Keratinocyte (primary cell): ENCODE measurements around the gene FLNB.

ENCODE experiments used
- EZH2 ChIP-seq: IDR thresholded peaks from one replicate; pipeline ENCODE4 v1.6.1; 2012; ENCODE audit warnings: inconsistent platforms, mild to moderate bottlenecking, low read length, moderate library complexity
- TF ChIP-seq, protein P1 (sequence below), 3 experiments: IDR thresholded peaks in 1 of 3; conservative IDR thresholded peaks in 1 of 3; optimal IDR thresholded peaks in 1 of 3; 2 replicates in 2 of 3; 3 replicates in 1 of 3; pipeline versions ENCODE3 to v1.5.1; 2011; ENCODE audit warnings: low read length in 3 of 3, mild to moderate bottlenecking in 3 of 3, moderate library complexity in 2 of 3, control low read depth in 1 of 3, inconsistent platforms in 1 of 3; ENCODE audit not compliant: insufficient read depth in 2 of 3; ENCODE audit errors: extremely low read depth in 1 of 3

DNA sequence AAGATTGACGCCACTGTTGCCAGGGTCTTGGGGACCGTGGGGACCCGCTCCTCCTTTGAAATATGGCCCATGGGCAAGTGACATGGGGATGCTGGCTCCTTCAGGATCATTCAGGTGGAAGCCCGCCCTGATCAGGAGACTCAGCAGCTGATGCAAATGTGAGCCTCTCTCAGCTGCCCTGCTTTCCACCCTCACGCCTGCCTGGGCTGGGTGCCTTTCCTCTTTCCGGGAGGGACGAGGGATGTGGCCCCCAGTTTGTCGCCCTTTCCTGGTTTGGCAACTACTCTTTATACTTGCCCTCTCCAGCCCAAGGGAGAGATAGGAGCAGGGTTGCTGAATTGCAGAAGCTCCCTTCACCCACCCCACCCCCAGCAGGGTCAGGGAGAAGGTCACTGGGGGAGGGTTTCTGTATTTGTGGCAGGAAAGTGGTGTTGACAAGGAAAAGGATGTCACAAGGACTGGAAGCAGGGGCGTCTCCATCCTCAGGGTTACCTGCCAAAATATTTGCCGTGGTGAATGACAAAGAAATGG lies 180.8 kb downstream of the FLNB start:
- TF ChIP-seq, protein P1, sequence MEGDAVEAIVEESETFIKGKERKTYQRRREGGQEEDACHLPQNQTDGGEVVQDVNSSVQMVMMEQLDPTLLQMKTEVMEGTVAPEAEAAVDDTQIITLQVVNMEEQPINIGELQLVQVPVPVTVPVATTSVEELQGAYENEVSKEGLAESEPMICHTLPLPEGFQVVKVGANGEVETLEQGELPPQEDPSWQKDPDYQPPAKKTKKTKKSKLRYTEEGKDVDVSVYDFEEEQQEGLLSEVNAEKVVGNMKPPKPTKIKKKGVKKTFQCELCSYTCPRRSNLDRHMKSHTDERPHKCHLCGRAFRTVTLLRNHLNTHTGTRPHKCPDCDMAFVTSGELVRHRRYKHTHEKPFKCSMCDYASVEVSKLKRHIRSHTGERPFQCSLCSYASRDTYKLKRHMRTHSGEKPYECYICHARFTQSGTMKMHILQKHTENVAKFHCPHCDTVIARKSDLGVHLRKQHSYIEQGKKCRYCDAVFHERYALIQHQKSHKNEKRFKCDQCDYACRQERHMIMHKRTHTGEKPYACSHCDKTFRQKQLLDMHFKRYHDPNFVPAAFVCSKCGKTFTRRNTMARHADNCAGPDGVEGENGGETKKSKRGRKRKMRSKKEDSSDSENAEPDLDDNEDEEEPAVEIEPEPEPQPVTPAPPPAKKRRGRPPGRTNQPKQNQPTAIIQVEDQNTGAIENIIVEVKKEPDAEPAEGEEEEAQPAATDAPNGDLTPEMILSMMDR (optimal IDR thresholded peaks at IDR 0.05 in 1 of 3, IDR thresholded peaks at IDR 0.05 in 1 of 3, conservative IDR thresholded peaks at IDR 0.05 in 1 of 3; ENCODE audit: extremely low read depth in 1 of 3, insufficient read depth in 2 of 3, low read length in 3 of 3) = no peak
- TF ChIP-seq EZH2 = no peak
